PC-9 (cell line): ENCODE measurements around the gene EPB41L4A. TPM values are rescaled to one million over a fixed set of nuclear protein-coding genes. Genes with fewer than 3 reads are reported as not detected.
A peak's percentile ranks its signal among the peaks of the same experiment; 100 is the strongest.

Experiments used
- BruUV-seq: library from RNA; stranded (reverse); fragments of 400-500 nt; replicated peaks from 2 replicates; lab custom pipeline; 2021; lab: Mats Ljungman, UMichigan
- CTCF ChIA-PET: fragments of 300-600 bp; sonication (Branson Sonifier 250); formaldehyde crosslinking; loops from one replicate; lab custom pipeline; 2022; ENCODE audit warnings: antibody characterized with exemption; lab: Charles Lee
- POLR2A ChIA-PET: fragments of 300-600 bp; sonication (Branson Sonifier 250); formaldehyde crosslinking; loops from one replicate; lab custom pipeline; 2022; ENCODE audit warnings: antibody characterized with exemption; ENCODE audit not compliant: unreplicated experiment; lab: Charles Lee
- DNase-seq, 2 experiments: peaks; one replicate each; pipeline versions ENCODE4 v3.0.0 to v3.0.0-alpha.2; 2015 to 2022; ENCODE audit warnings: mixed read lengths in 1 of 2
- H2AFZ ChIP-seq: fragments of 200-600 bp; sonication (generic); 2 replicates; pipeline ENCODE4 v1.8.1; 2017; ENCODE audit warnings: antibody characterized with exemption
- H3F3A ChIP-seq: fragments of 200-600 bp; sonication (generic); 2 replicates; pipeline ENCODE4 v1.8.1; 2017; ENCODE audit warnings: antibody characterized with exemption, mild to moderate bottlenecking, low read depth; ENCODE audit not compliant: insufficient read depth
- H3K27ac ChIP-seq: fragments of 200-600 bp; sonication (generic); 2 replicates; pipeline ENCODE4 v1.6.1; 2016; ENCODE audit warnings: mixed run types
- H3K27me3 ChIP-seq: fragments of 200-600 bp; sonication (generic); 2 replicates; pipeline ENCODE4 v1.6.1; 2016; ENCODE audit warnings: low read depth, mixed run types; ENCODE audit not compliant: insufficient read depth
- H3K36me3 ChIP-seq: fragments of 200-600 bp; sonication (generic); 2 replicates; pipeline ENCODE4 v1.6.1; 2016; ENCODE audit warnings: low read depth, mixed run types
- H3K4me1 ChIP-seq: fragments of 200-600 bp; sonication (generic); replicated peaks from 2 replicates; pipeline ENCODE4 v1.6.1; 2016; ENCODE audit warnings: mixed run types; ENCODE audit not compliant: insufficient read depth
- H3K4me2 ChIP-seq: fragments of 200-600 bp; sonication (generic); 2 replicates; pipeline ENCODE4 v1.6.1; 2017; ENCODE audit warnings: mixed run types
- H3K4me3 ChIP-seq: fragments of 200-600 bp; sonication (generic); 2 replicates; pipeline ENCODE4 v1.6.1; 2016; ENCODE audit warnings: mixed run types
- H3K79me2 ChIP-seq: fragments of 200-600 bp; sonication (generic); 2 replicates; pipeline ENCODE4 v1.6.1; 2017; ENCODE audit warnings: low read depth, mixed run types
- H3K9me2 ChIP-seq: fragments of 200-600 bp; sonication (generic); 2 replicates; pipeline ENCODE4 v1.8.1; 2017; ENCODE audit warnings: mild to moderate bottlenecking; ENCODE audit not compliant: insufficient read depth
- H3K9me3 ChIP-seq: fragments of 200-600 bp; sonication (generic); 2 replicates; pipeline ENCODE4 v1.8.1; 2016; ENCODE audit warnings: low read depth; ENCODE audit not compliant: insufficient read depth
- H4K20me1 ChIP-seq: fragments of 200-600 bp; sonication (generic); 2 replicates; pipeline ENCODE4 v1.8.1; 2017; ENCODE audit not compliant: insufficient read depth
- CTCF ChIP-seq: fragments of 200-600 bp; sonication (generic); conservative IDR thresholded peaks from 2 replicates; pipeline ENCODE4 v1.6.1; 2017; ENCODE audit warnings: mixed run types, antibody characterized with exemption, mild to moderate bottlenecking, moderate library complexity
- EZH2 ChIP-seq: fragments of 200-600 bp; sonication (generic); IDR thresholded peaks from 2 replicates; pipeline ENCODE4 v1.8.0; 2017; ENCODE audit warnings: antibody characterized with exemption, low read depth
- intact Hi-C: fragments of 100-400 bp; cut with micrococcal nuclease; formaldehyde crosslinking; loops from one replicate; pipeline ENCODE4 v1.10.0; 2022; ENCODE audit not compliant: unreplicated experiment
- total RNA-seq: library from RNA; stranded (reverse); gene quantifications from 2 replicates; pipeline ENCODE4 v1.2.3, GENCODE V29; 2021

Gene EPB41L4A
- total RNA-seq, 1 experiment from 2014 or later = 9.4 TPM

- H3K79me2 ChIP-seq = no peaks in the 10 kb centered on the region
- no peaks in the 10 kb centered on the region for H3K27me3 ChIP-seq
- H3K27ac ChIP-seq = no peak overlapping the region
- H3K36me3 ChIP-seq = no peaks in the 10 kb centered on the region
- H3K9me3 ChIP-seq = no peaks in the 10 kb centered on the region
- no peak overlapping the region for H2AFZ ChIP-seq
- no peaks in the 10 kb centered on the region for H3F3A ChIP-seq
- no peaks in the 10 kb centered on the region; the same call in 1 of the 2 replicates for H3K9me2 ChIP-seq
- intact Hi-C loops = no loop called here
- ChIA-PET CTCF (no interaction called here), POLR2A (no interaction called here)
- H3K4me2 ChIP-seq = no peak overlapping the region
- H3K4me1 ChIP-seq = no peaks in the 10 kb centered on the region
- no peaks in the 10 kb centered on the region for H4K20me1 ChIP-seq
- no TSS peak for BruUV-seq
- DNase-seq = peak in 1 of 2 experiments; percentile 59
- no peak for TF ChIP-seq CTCF
- H3K4me3 ChIP-seq = no peak overlapping the region
Measured at GRCh38 chr5:112407666-112408065, 11.4 kb downstream of the EPB41L4A start.

GRCh38 chr5:112407240-112407639, 11.8 kb downstream of the EPB41L4A start:
- BruUV-seq = no TSS peak
- Histone ChIP-seq H3K4me2 (no peak overlapping the region), H3K79me2 (no peaks in the 10 kb centered on the region), H3F3A (no peaks in the 10 kb centered on the region), H3K36me3 (no peaks in the 10 kb centered on the region), H4K20me1 (no peaks in the 10 kb centered on the region), H3K9me3 (no peaks in the 10 kb centered on the region), H3K9me2 (no peaks in the 10 kb centered on the region; the same call in 1 of the 2 replicates), H3K27me3 (no peaks in the 10 kb centered on the region), H3K4me1 (no peaks in the 10 kb centered on the region), H3K4me3 (no peak overlapping the region), H3K27ac (no peak overlapping the region), H2AFZ (no peak overlapping the region)
- intact Hi-C loops = no loop called here
- ChIA-PET POLR2A (no interaction called here), CTCF (no interaction called here)
- no peak for DNase-seq
- TF ChIP-seq EZH2 (no peak), CTCF (no peak)

GRCh38 chr5:112403069-112403468, 16.0 kb downstream of the EPB41L4A start:
- ChIA-PET CTCF (interaction anchor here (0.7 kb wide), 1 partner anchor 27 kb away, joined by 6 read pairs; no protein-coding TSS in a partner anchor), POLR2A (no interaction called here)
- H3F3A ChIP-seq = no peaks in the 10 kb centered on the region
- H3K36me3 ChIP-seq = no peaks in the 10 kb centered on the region
- no peak overlapping the region for H2AFZ ChIP-seq
- no peak overlapping the region for H3K4me3 ChIP-seq
- no peak overlapping the region for H3K4me2 ChIP-seq
- TF ChIP-seq CTCF (no peak), EZH2 (no peak)
- H3K79me2 ChIP-seq = no peaks in the 10 kb centered on the region
- H3K27ac ChIP-seq = no peak overlapping the region
- no peaks in the 10 kb centered on the region for H4K20me1 ChIP-seq
- BruUV-seq = no TSS peak
- H3K27me3 ChIP-seq = no peaks in the 10 kb centered on the region
- no peaks in the 10 kb centered on the region for H3K9me3 ChIP-seq
- H3K4me1 ChIP-seq = no peaks in the 10 kb centered on the region
- no peak for DNase-seq
- intact Hi-C loops = no loop called here
- no peaks in the 10 kb centered on the region for H3K9me2 ChIP-seq
